GM21717 (cell line): Measurements from ENCODE around the gene DCP1B.

Source experiments
- ATAC-seq: cut with Tn5 transposase; IDR thresholded peaks from one replicate; pipeline ENCODE4 v1.9.1; 2021; ENCODE audit warnings: mild to moderate bottlenecking, moderate library complexity; ENCODE audit not compliant: unreplicated experiment

The DCP1B gene

DNA sequence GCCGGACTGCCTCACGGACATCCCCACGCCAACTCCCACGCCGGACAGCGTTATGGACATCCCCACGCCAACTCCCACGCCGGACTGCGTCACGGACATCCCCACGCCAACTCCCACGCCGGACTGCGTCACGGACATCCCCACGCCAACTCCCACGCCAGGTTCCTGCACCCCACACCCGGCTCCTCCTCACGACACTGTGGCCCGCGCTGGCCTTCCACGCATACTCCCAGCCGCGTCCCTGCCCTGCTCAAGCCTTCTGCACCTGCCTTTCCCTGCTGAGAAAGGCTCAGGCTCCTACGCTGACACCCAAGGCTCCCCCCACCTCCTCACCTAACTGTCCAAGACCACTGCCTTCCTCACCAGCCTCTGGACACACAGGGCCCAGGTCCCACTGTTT lies 95.5 kb downstream of the DCP1B start:
- ATAC-seq = no peak

DNA sequence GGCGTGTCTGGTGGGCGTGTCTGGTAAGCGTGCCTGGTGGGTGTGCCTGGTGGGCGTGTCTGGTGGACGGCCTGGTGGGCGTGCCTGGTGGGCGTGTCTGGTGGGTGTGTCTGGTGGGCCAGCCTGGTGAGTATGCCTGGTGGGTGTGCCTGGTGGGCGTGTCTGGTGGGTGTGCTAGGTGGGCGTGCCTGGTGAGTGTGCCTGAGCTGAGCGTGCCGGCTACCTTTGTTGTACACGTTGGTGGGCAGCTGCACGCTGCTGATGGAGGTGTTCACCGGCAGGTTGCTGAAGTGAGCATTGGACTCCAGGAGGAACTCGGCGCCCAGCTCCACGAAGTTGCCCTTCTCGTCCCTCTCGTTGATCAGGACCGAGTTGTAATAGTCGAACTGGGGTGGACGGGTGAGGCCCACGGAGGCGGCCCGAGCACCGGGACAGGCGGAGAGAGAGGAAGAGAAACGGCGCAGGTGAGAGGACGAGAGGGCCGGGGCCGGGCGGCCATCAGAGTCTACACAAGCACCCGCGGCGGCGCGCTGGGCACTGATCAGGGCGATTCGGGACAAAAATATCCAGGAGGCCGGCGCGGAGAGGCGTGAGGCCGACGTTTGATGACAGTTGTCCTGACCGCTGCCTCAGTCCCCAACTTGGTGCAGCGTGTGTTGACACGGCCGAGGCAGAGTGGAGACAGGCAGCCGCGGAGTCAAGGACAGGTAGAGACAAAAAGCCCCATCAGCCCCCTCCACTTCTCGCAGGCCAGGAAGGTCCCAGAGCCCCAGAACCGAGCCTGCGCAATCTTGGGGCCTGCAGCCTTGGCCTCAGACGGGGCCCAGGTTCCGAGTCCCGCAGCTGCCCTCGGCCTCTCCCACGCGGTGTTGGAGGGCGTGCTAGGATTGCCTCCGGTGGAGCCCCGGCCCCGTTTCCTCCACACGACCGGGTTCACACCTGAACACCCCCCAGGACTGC lies 96.3 kb downstream of the DCP1B start:
- no peak for ATAC-seq

DNA sequence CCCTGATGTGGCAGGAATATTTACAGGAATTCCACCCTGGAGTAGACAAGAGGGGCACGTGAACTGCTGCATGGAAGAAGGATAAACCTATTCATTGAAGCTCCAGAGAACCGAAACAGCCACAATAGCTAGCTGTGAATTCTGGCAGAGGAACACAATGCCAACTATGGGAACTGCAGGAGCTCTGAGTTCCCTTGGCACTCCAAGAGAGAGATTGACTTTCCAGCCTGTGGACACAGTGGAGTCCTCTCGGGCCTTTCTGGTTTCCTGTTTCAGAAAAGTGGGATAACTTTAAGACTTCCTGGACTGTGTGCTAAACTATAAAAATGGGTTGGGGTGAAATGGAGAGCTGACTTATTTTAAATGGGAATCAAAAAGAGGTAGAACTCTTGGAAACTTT lies 97.7 kb downstream of the DCP1B start:
- ATAC-seq = no peak

DNA sequence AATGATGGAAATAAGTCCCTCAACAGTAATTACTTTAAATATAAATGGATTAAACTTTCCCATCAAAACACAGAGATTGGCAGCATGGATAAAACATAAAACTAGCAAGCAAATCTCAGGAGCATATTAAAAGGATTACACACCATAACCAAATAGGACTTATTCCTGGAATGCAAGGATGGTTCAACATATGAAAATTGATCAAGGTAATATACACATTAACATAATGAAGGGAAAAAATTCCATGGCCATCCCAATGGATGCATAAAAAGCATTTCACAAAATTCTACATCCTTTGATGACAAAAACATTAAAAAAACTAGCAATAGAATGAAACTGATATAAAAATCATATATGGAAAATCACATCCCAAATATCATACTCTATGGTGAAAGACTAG lies 99.4 kb downstream of the DCP1B start:
- no peak for ATAC-seq

DNA sequence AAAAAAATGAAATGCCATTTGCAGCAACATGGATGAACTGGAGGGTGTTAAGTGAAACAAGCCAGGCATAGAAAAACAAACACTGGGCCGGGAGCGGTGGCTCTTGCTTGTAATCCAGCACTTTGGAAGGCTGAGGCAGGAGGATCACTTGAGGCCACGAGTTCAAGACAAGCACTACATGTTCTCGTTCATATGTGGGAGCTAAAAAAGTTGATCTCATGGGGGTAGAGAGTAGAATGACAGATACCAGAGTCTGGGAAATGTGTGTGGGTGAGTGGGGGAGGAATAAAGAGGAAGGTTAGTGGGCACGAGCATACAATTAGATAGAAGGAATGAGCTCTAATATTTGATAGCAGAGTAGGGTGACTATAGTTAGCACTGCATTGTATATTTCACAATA lies 107.3 kb downstream of the DCP1B start:
- ATAC-seq = no peak
